GM10266 (cell line): Measurements from ENCODE around the gene PPP1R14B.

Experiments used
- DNase-seq: peaks from one replicate; pipeline ENCODE4 v3.0.0; 2012; ENCODE audit errors: extremely low spot score
- TF ChIP-seq, protein P1 (sequence below): IDR thresholded peaks from 2 replicates; pipeline ENCODE4 v1.5.1; 2012; ENCODE audit warnings: mild to moderate bottlenecking, low read depth; ENCODE audit not compliant: control insufficient read depth, insufficient read depth; ENCODE audit errors: missing control alignments

The PPP1R14B gene

GRCh38 chr11:64258356-64258755 lies 11.6 kb upstream of the PPP1R14B start:
- TF ChIP-seq, protein P1, sequence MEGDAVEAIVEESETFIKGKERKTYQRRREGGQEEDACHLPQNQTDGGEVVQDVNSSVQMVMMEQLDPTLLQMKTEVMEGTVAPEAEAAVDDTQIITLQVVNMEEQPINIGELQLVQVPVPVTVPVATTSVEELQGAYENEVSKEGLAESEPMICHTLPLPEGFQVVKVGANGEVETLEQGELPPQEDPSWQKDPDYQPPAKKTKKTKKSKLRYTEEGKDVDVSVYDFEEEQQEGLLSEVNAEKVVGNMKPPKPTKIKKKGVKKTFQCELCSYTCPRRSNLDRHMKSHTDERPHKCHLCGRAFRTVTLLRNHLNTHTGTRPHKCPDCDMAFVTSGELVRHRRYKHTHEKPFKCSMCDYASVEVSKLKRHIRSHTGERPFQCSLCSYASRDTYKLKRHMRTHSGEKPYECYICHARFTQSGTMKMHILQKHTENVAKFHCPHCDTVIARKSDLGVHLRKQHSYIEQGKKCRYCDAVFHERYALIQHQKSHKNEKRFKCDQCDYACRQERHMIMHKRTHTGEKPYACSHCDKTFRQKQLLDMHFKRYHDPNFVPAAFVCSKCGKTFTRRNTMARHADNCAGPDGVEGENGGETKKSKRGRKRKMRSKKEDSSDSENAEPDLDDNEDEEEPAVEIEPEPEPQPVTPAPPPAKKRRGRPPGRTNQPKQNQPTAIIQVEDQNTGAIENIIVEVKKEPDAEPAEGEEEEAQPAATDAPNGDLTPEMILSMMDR: no peak

GRCh38 chr11:64256300-64256699 lies 9.6 kb upstream of the PPP1R14B start:
- no peak for DNase-seq
- TF ChIP-seq, protein P1: no peak

More at GRCh38 chr11:64258356-64258755, 11.6 kb upstream of the PPP1R14B start:
- DNase-seq: no peak

- TF ChIP-seq, protein P1: no peak
- no peak for DNase-seq
These were observed 8.7 kb upstream of the PPP1R14B start for GRCh38 chr11:64255135-64256128.

GRCh38 chr11:64254326-64254725 lies 7.6 kb upstream of the PPP1R14B start:
- no peak for DNase-seq
- TF ChIP-seq, protein P1: no peak

DNA sequence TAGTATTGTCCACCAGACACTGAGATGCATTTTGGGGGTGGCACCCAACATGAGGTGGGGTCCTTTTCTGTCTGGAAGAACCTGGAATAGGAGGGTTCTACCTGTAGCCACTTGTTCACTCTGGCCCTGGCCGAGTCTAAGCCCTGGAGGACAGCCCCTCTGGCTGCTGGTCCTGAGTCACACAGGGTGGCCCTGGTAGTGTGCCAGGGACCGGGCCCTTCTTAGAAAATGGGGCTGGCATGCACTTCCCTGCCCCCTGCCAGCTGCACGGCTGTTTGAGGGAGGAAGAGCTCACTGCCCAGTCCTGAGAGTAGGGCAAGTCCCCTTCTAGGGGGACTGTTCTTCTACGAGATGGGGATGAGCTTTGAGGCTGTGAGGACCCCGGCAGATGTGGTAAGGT lies 6.7 kb upstream of the PPP1R14B start:
- TF ChIP-seq, protein P1: no peak
- DNase-seq: no peak

- TF ChIP-seq, protein P1: no peak
- DNase-seq: no peak
These were observed 6.3 kb upstream of the PPP1R14B start for GRCh38 chr11:64253043-64253442.
